Caco-2 (cell line): ENCODE measurements around the gene USP10. TPM values are rescaled to one million over a fixed set of nuclear protein-coding genes. Genes with fewer than 3 reads are reported as not detected.

Experiments used
- BruUV-seq: library from RNA; stranded (reverse); fragments of 400-500 nt; replicated peaks from 2 replicates; lab custom pipeline; 2021; lab: Mats Ljungman, UMichigan
- CTCF ChIA-PET: fragments of 300-600 bp; sonication (Branson Sonifier 250); formaldehyde crosslinking; loops from one replicate; lab custom pipeline; 2022; ENCODE audit warnings: antibody characterized with exemption; lab: Charles Lee
- POLR2A ChIA-PET: fragments of 300-600 bp; sonication (Branson Sonifier 250); formaldehyde crosslinking; loops from one replicate; lab custom pipeline; 2022; ENCODE audit warnings: antibody characterized with exemption; lab: Charles Lee
- DNase-seq, 2 experiments: peaks; one replicate each; pipeline versions ENCODE4 v3.0.0 to v3.0.0-alpha.2; 2020 to 2022
- H3K27me3 ChIP-seq: replicated peaks from 2 replicates; pipeline ENCODE4 v1.6.0; 2011; ENCODE audit warnings: low read length; ENCODE audit not compliant: control insufficient read depth, insufficient read depth
- H3K36me3 ChIP-seq: 2 replicates; pipeline ENCODE4 v1.5.1; 2011; ENCODE audit warnings: low read length; ENCODE audit not compliant: control insufficient read depth, insufficient read depth
- H3K4me1 ChIP-seq: fragments of 250-450 bp; sonication (Bioruptor Pico); 2 replicates; pipeline ENCODE4 v1.5.1; 2020; ENCODE audit warnings: mild to moderate bottlenecking
- H3K4me3 ChIP-seq: 2 replicates; pipeline ENCODE4 v1.5.1; 2011; ENCODE audit warnings: low read depth, mild to moderate bottlenecking, control low read depth, low read length
- H3K9me3 ChIP-seq: fragments of 250-450 bp; sonication (Bioruptor Pico); 2 replicates; pipeline ENCODE4 v1.5.1; 2020; ENCODE audit warnings: mild to moderate bottlenecking, moderate library complexity
- H3K27ac Mint-ChIP-seq: one replicate; pipeline ENCODE4 v1.8.0; 2022; ENCODE audit warnings: mixed read lengths; ENCODE audit not compliant: unreplicated experiment
- H3K27me3 Mint-ChIP-seq: one replicate; pipeline ENCODE4 v1.8.0; 2022; ENCODE audit warnings: mixed read lengths; ENCODE audit not compliant: insufficient read depth, unreplicated experiment
- H3K36me3 Mint-ChIP-seq: one replicate; pipeline ENCODE4 v1.8.0; 2022; ENCODE audit warnings: mild to moderate bottlenecking, mixed read lengths; ENCODE audit not compliant: insufficient read depth, unreplicated experiment
- H3K4me1 Mint-ChIP-seq: one replicate; pipeline ENCODE4 v1.8.0; 2022; ENCODE audit warnings: low read depth, mixed read lengths; ENCODE audit not compliant: unreplicated experiment
- H3K4me3 Mint-ChIP-seq: one replicate; pipeline ENCODE4 v1.8.0; 2022; ENCODE audit warnings: mild to moderate bottlenecking, moderate library complexity, mixed read lengths; ENCODE audit not compliant: unreplicated experiment
- H3K9me3 Mint-ChIP-seq: one replicate; pipeline ENCODE4 v1.8.0; 2022; ENCODE audit warnings: mixed read lengths; ENCODE audit not compliant: unreplicated experiment
- intact Hi-C: fragments of 100-400 bp; cut with micrococcal nuclease; formaldehyde crosslinking; loops from one replicate; pipeline ENCODE4 v1.10.0; 2022; ENCODE audit not compliant: unreplicated experiment
- total RNA-seq: library from RNA; stranded (reverse); gene quantifications from 2 replicates; pipeline ENCODE4 v1.2.3, GENCODE V29; 2022
- TF ChIP-seq, protein P1 (sequence below), 2 experiments: fragments of 200-600 bp in 1 of 2; IDR thresholded peaks; 1 replicate in 1 of 2; 2 replicates in 1 of 2; pipeline versions ENCODE4 v1.5.1 to v1.8.0; 2011 to 2022; ENCODE audit warnings: antibody characterized with exemption in 1 of 2, control low read depth in 1 of 2, inconsistent platforms in 1 of 2, low read depth in 1 of 2, low read length in 1 of 2, mild to moderate bottlenecking in 1 of 2, moderate library complexity in 1 of 2; ENCODE audit not compliant: insufficient read depth in 1 of 2, severe bottlenecking in 1 of 2, unreplicated experiment in 1 of 2

The USP10 gene
- total RNA-seq, 1 experiment from 2014 or later = 147 TPM

DNA sequence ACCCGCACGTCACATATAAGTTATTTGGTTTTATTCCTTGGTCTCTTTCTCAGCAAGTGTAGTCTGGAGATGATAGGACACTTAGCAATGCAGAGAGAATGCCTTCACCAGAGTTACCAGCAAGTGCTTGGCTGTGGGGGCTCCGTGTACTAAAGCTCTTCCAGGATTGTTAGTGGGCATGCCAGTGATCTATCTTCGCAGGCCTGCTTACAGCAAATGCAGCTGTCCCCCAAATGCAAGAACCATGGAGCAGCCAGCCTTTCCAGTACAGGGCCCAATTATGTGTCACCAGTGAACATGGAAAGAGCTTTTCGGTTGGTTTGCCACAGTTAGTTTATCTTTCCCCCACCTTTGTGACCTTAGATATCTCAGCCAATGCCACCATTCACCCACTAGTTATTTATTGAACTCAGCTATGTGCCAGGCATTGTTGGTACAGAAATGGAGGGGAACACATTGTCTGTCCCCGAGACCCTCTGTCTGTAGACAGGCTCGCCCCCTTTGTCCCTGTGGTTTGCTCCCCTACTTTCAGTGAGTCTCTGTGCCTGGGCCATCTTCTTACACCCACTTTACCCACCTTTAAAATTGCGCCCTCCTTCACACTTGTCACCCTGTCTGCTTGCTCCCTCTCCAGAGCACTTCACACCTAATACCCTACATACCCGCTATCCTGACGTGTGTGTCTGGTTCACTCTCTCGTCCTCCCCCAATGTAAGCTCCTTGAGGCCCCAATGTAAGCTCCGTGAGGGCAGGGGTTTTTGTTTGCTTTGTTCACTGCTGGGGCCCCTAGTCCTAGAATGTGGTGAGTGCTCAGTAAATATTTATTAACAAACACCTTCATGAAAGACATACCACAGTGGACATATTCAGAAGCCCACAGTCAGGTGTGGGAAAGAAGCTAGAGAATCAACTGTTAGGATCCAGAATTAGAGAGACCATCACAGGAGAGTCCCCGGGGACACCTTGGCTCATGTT lies 13.3 kb downstream of the USP10 start:
- intact Hi-C loops = no loop called here
- Mint-ChIP-seq H3K9me3 (no peaks in the 10 kb centered on the region), H3K27me3 (no peaks in the 10 kb centered on the region), H3K4me3 (no peak overlapping the region), H3K36me3 (peaks cover 42% of the 10 kb centered on the region), H3K27ac (peak overlapping the region; percentile 63), H3K4me1 (peaks cover 64% of the 10 kb centered on the region)
- no peak overlapping the region for H3K4me3 ChIP-seq
- CTCF ChIA-PET = interaction anchor here (1.1 to 1.5 kb wide), 3 partner anchors 12 to 41 kb away, joined by 3 to 10 read pairs (median 3); no protein-coding TSS in a partner anchor
- H3K4me1 ChIP-seq = peaks cover 30% of the 10 kb centered on the region
- no TSS peak for BruUV-seq
- TF ChIP-seq, protein P1, sequence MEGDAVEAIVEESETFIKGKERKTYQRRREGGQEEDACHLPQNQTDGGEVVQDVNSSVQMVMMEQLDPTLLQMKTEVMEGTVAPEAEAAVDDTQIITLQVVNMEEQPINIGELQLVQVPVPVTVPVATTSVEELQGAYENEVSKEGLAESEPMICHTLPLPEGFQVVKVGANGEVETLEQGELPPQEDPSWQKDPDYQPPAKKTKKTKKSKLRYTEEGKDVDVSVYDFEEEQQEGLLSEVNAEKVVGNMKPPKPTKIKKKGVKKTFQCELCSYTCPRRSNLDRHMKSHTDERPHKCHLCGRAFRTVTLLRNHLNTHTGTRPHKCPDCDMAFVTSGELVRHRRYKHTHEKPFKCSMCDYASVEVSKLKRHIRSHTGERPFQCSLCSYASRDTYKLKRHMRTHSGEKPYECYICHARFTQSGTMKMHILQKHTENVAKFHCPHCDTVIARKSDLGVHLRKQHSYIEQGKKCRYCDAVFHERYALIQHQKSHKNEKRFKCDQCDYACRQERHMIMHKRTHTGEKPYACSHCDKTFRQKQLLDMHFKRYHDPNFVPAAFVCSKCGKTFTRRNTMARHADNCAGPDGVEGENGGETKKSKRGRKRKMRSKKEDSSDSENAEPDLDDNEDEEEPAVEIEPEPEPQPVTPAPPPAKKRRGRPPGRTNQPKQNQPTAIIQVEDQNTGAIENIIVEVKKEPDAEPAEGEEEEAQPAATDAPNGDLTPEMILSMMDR (IDR thresholded peaks at IDR 0.05; ENCODE audit: insufficient read depth in 1 of 2, low read depth in 1 of 2, low read length in 1 of 2, severe bottlenecking in 1 of 2, unreplicated experiment in 1 of 2) = no peak
- no peaks in the 10 kb centered on the region; the same call in 1 of the 2 replicates for H3K36me3 ChIP-seq
- H3K9me3 ChIP-seq = no peaks in the 10 kb centered on the region
- POLR2A ChIA-PET = interaction anchor here (0.6 kb wide), 1 partner anchor 324 kb away, joined by 3 read pairs; no protein-coding TSS in a partner anchor
- no peaks in the 10 kb centered on the region for H3K27me3 ChIP-seq
- DNase-seq = no peak

DNA sequence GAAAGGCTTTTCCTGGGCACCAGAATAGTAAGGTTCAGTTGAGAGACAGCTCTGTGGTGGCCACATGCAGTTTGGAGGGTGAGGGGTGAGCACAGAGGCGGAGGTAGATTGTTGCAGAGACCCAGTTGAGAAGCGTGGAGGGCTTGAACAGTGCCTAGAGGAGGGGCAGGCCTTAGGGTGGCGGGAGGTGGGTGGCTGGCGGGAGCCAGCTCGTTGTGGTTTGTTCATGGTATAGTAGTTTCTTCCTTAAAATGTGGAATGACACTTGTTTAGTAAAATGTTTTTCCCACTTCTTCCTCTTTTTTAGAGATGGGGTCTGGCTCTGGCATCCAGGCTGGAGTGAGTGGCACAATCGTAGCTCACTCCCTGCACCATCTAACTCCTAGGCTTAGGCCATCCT lies 14.2 kb downstream of the USP10 start:
- ChIA-PET POLR2A (no interaction called here), CTCF (interaction anchor here (1.1 to 1.5 kb wide), 3 partner anchors 12 to 42 kb away, joined by 3 to 10 read pairs (median 3); no protein-coding TSS in a partner anchor)
- H3K36me3 ChIP-seq = no peaks in the 10 kb centered on the region; the same call in 1 of the 2 replicates
- H3K4me3 ChIP-seq = no peak overlapping the region
- TF ChIP-seq, protein P1 (IDR thresholded peaks at IDR 0.05; ENCODE audit: insufficient read depth in 1 of 2, low read depth in 1 of 2, low read length in 1 of 2, severe bottlenecking in 1 of 2, unreplicated experiment in 1 of 2) = no peak
- H3K27ac Mint-ChIP-seq = peak overlapping the region; percentile 63
- peaks cover 58% of the 10 kb centered on the region for H3K4me1 Mint-ChIP-seq
- no peaks in the 10 kb centered on the region for H3K9me3 ChIP-seq
- peaks cover 37% of the 10 kb centered on the region for H3K36me3 Mint-ChIP-seq
- intact Hi-C loops = no loop called here
- H3K4me1 ChIP-seq = peaks cover 21% of the 10 kb centered on the region
- H3K27me3 ChIP-seq = no peaks in the 10 kb centered on the region
- H3K27me3 Mint-ChIP-seq = no peaks in the 10 kb centered on the region
- no peak for DNase-seq
- no peaks in the 10 kb centered on the region for H3K9me3 Mint-ChIP-seq
- BruUV-seq = no TSS peak
- H3K4me3 Mint-ChIP-seq = no peak overlapping the region

DNA sequence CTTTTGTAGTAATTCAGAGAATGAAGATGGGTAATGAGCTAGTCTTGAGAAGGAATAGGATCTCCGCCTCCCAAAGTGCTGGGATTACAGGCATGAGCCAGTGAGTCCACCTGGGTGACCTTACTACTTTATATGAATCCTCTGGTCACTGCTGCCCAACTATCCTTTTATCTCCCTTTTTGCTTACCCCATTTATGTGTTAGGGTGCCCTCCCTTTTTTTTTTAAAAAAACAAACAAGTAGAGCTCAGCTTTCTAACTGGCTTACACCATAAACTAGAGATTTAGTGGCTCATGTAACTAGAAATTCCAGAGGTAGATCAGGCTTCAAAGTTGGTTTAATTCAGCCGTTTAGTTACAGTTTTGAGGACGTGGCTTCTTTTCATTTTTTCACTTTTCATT lies 15.6 kb downstream of the USP10 start:
- TF ChIP-seq, protein P1 (IDR thresholded peaks at IDR 0.05; ENCODE audit: insufficient read depth in 1 of 2, low read depth in 1 of 2, low read length in 1 of 2, severe bottlenecking in 1 of 2, unreplicated experiment in 1 of 2) = no peak
- Mint-ChIP-seq H3K4me1 (peaks cover 49% of the 10 kb centered on the region), H3K27ac (no peak overlapping the region), H3K4me3 (no peak overlapping the region), H3K9me3 (no peaks in the 10 kb centered on the region), H3K36me3 (peaks cover 30% of the 10 kb centered on the region), H3K27me3 (no peaks in the 10 kb centered on the region)
- ChIA-PET CTCF (interaction anchor here (3.1 kb wide), 1 partner anchor 11 kb away, joined by 16 read pairs; no protein-coding TSS in a partner anchor), POLR2A (no interaction called here)
- BruUV-seq = no TSS peak
- no peaks in the 10 kb centered on the region; the same call in 1 of the 2 replicates for H3K36me3 ChIP-seq
- no peaks in the 10 kb centered on the region for H3K9me3 ChIP-seq
- no peak overlapping the region for H3K4me3 ChIP-seq
- intact Hi-C loops = no loop called here
- no peak for DNase-seq
- no peaks in the 10 kb centered on the region for H3K27me3 ChIP-seq
- peaks cover 19% of the 10 kb centered on the region for H3K4me1 ChIP-seq
